B cell (primary cell): ENCODE data around the gene LTO1. TPM values are rescaled to one million over a fixed set of nuclear protein-coding genes. Genes with fewer than 3 reads are reported as not detected.

Experiments used
- ATAC-seq: fragments of 200-7000 bp; cut with Tn5 transposase; one replicate; pipeline ENCODE4 v1.10.0; 2021; ENCODE audit warnings: low read depth, mild to moderate bottlenecking, moderate number of reproducible peaks, moderate library complexity
- CTCF ChIA-PET: fragments of 350-600 bp; sonication (Branson Sonifier 250); formaldehyde crosslinking; loops from one replicate; lab custom pipeline; 2021; ENCODE audit warnings: antibody characterized with exemption, inconsistent platforms; lab: Charles Lee
- POLR2A ChIA-PET: fragments of 350-600 bp; sonication (Branson Sonifier 250); formaldehyde crosslinking; loops from one replicate; lab custom pipeline; 2021; ENCODE audit warnings: antibody characterized with exemption; lab: Charles Lee
- DNase-seq: peaks from one replicate; pipeline ENCODE4 v3.0.0; 2013
- H2AFZ ChIP-seq: 2 replicates; pipeline ENCODE4 v1.6.1; 2012; ENCODE audit warnings: mild to moderate bottlenecking, low read depth, low read length; ENCODE audit not compliant: insufficient read depth, poor library complexity, severe bottlenecking
- H3K27ac ChIP-seq, 2 donors: 1 replicate in 1 of 2; 2 replicates in 1 of 2; pipeline ENCODE4 v1.5.1; 2012 to 2013; ENCODE audit warnings: low read length in 2 of 2, mild to moderate bottlenecking in 2 of 2, moderate library complexity in 1 of 2
- H3K27me3 ChIP-seq, 4 experiments: fragments of 200-600 bp in 1 of 4; sonication (generic) in 1 of 4; replicated peaks in 1 of 4; 1 replicate in 2 of 4; 2 replicates in 2 of 4; pipeline versions ENCODE4 v1.6.1 to v1.7.0; 2013 to 2016; ENCODE audit warnings: low read length in 3 of 4, mild to moderate bottlenecking in 2 of 4, mixed read lengths in 1 of 4, moderate library complexity in 1 of 4; ENCODE audit not compliant: insufficient read depth in 4 of 4, control insufficient read depth in 3 of 4; ENCODE audit errors: control extremely low read depth in 1 of 4
- H3K36me3 ChIP-seq, 2 experiments: replicated peaks in 1 of 2; 1 replicate in 1 of 2; 2 replicates in 1 of 2; pipeline versions ENCODE4 v1.6.1 to v1.7.1; 2013; ENCODE audit warnings: low read length in 1 of 2; ENCODE audit not compliant: insufficient read depth in 2 of 2, control insufficient read depth in 1 of 2; ENCODE audit errors: control extremely low read depth in 1 of 2, extremely low read depth in 1 of 2
- H3K4me1 ChIP-seq, 2 donors: fragments of 200-600 bp in 1 of 2; sonication (generic) in 1 of 2; 1 replicate in 1 of 2; 2 replicates in 1 of 2; pipeline versions ENCODE4 v1.5.1 to v1.6.1; 2013 to 2017; ENCODE audit warnings: low read length in 2 of 2; ENCODE audit not compliant: control insufficient read depth in 2 of 2, insufficient read depth in 2 of 2
- H3K4me2 ChIP-seq: replicated peaks from 2 replicates; pipeline ENCODE3; 2012; ENCODE audit warnings: mild to moderate bottlenecking, low read depth, low read length; ENCODE audit not compliant: poor library complexity, severe bottlenecking
- H3K4me3 ChIP-seq, 5 experiments: fragments of 200-600 bp in 1 of 5; sonication (generic) in 1 of 5; 1 replicate in 3 of 5; 2 replicates in 2 of 5; pipeline versions ENCODE4 v1.5.1 to v1.7.0; 2011 to 2016; ENCODE audit warnings: low read length in 4 of 5, mild to moderate bottlenecking in 4 of 5, low read depth in 2 of 5, control low read depth in 1 of 5, moderate library complexity in 1 of 5; ENCODE audit not compliant: insufficient read depth in 1 of 5; ENCODE audit errors: control extremely low read depth in 1 of 5, extremely low read depth in 1 of 5
- H3K79me2 ChIP-seq: fragments of 200-600 bp; sonication (generic); one replicate; pipeline ENCODE4 v1.6.0; 2016; ENCODE audit warnings: low read length; ENCODE audit not compliant: control insufficient read depth, insufficient read depth
- H3K9ac ChIP-seq: fragments of 200-600 bp; sonication (generic); 2 replicates; pipeline ENCODE4 v1.6.1; 2017; ENCODE audit warnings: mild to moderate bottlenecking, low read length, moderate library complexity
- H3K9me3 ChIP-seq, 3 donors: one replicate each; pipeline versions ENCODE4 v1.6.1 to v1.7.1; 2013; ENCODE audit warnings: low read length in 2 of 3; ENCODE audit not compliant: control insufficient read depth in 2 of 3, insufficient read depth in 1 of 3; ENCODE audit errors: control extremely low read depth in 1 of 3
- H4K20me1 ChIP-seq: 2 replicates; pipeline ENCODE4 v1.6.0; 2012; ENCODE audit warnings: mild to moderate bottlenecking, low read length; ENCODE audit not compliant: insufficient read depth, control insufficient read depth, poor library complexity, severe bottlenecking
- H3K27ac Mint-ChIP-seq: one replicate; pipeline ENCODE4 v1.8.0; 2021; ENCODE audit warnings: mixed read lengths
- H3K27me3 Mint-ChIP-seq: one replicate; pipeline ENCODE4 v1.8.0; 2021; ENCODE audit warnings: mixed read lengths
- H3K4me1 Mint-ChIP-seq: one replicate; pipeline ENCODE4 v1.8.0; 2021; ENCODE audit warnings: mixed read lengths
- H3K4me3 Mint-ChIP-seq: one replicate; pipeline ENCODE4 v1.8.0; 2021; ENCODE audit warnings: mixed read lengths
- H3K9me3 Mint-ChIP-seq: one replicate; pipeline ENCODE4 v1.8.0; 2022; ENCODE audit warnings: mixed read lengths; ENCODE audit not compliant: insufficient read depth
- CTCF ChIP-seq: fragments of 200-600 bp; IDR thresholded peaks from one replicate; pipeline ENCODE4 v1.8.0; 2022; ENCODE audit warnings: antibody characterized with exemption, mild to moderate bottlenecking
- EZH2 ChIP-seq: IDR thresholded peaks from 2 replicates; pipeline ENCODE4 v1.6.1; 2012; ENCODE audit warnings: borderline replicate concordance, low read depth, mild to moderate bottlenecking, moderate library complexity, low read length; ENCODE audit not compliant: insufficient read depth, poor library complexity, severe bottlenecking
- WGBS: methylation state at CpG from one replicate; pipeline ENCODE4 v1.1.5; 2013; ENCODE audit warnings: missing lambda C conversion rate; ENCODE audit not compliant: insufficient coverage; 5-methylcytosine and 5-hydroxymethylcytosine counted together
- intact Hi-C: fragments of 100-400 bp; cut with micrococcal nuclease; formaldehyde crosslinking; loops from one replicate; pipeline ENCODE4 v1.10.0; 2022
- polyA plus RNA-seq: library from polyadenylated mRNA; depleted of rRNA; stranded (reverse); fragments of >200 nt; gene quantifications from 2 replicates; pipeline ENCODE4 v1.2.3, GENCODE V29; 2012
- total RNA-seq, 2 donors: library from RNA; stranded (reverse); fragments of 120-200 nt in 1 of 2; gene quantifications; 1 replicate in 1 of 2; 2 replicates in 1 of 2; pipeline versions ENCODE4 v1.2.3 to v1.2.4, GENCODE V29; 2013 to 2022

Gene LTO1
- total and polyA plus RNA-seq, 2 donors (not counting 1 experiment from before 2014, with no cell fraction given): 44.4 to 68.8 TPM

DNA sequence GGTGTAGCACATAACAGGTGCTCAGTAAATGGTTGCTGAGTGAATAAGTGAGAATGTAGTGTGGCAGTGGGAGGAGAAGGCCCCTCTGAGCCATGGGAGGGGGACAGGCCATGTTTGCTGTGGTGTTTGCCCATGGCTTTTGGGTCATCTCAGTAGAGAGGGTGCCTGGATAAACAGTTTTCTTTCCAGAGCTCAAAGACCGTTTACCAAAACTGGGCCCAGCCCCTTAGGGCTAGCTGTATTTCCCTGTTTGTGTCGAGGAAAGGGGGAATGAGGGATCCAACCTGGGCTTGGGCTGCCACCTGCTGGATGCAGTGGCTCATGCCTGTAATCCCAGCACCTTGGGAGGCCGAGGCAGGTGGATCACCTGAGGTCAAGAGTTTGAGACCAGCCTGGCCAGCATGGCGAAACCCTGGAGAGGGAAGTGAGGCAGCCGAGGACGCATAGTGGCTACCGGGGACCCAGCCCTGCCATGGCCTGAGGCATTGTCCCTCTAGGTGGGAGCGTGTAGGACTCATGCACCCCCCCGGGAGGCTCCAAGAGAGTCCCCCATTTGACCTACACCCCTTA, 8.7 kb upstream of the LTO1 start:
- H3K4me2 ChIP-seq: no peak overlapping the region
- no peaks in the 10 kb centered on the region for H3K36me3 ChIP-seq
- DNase-seq (no peak), ATAC-seq (no peak)
- intact Hi-C loops: no loop called here
- H3K9me3 ChIP-seq: no peaks in the 10 kb centered on the region
- ChIA-PET CTCF (interaction anchor here (0.9 to 3.6 kb wide), 4 partner anchors 8 to 512 kb away, joined by 4 to 16 read pairs (median 6); partner anchors contain the start of gene LTO1), POLR2A (no interaction called here)
- no peak overlapping the region for H3K4me3 ChIP-seq
- Mint-ChIP-seq H3K27ac (no peak overlapping the region), H3K4me3 (no peak overlapping the region), H3K9me3 (no peaks in the 10 kb centered on the region), H3K27me3 (peaks cover 23% of the 10 kb centered on the region), H3K4me1 (peaks cover 7% of the 10 kb centered on the region)
- TF ChIP-seq EZH2 (no peak), CTCF (no peak)
- no peak overlapping the region for H3K9ac ChIP-seq
- no peaks in the 10 kb centered on the region for H4K20me1 ChIP-seq
- H3K27ac ChIP-seq: no peak overlapping the region
- peaks cover 0 to 19% (median 6%) of the 10 kb centered on the region in 4 experiments for H3K27me3 ChIP-seq
- H3K4me1 ChIP-seq: peaks cover 7 to 9% of the 10 kb centered on the region in 2 donors
- H3K79me2 ChIP-seq: no peaks in the 10 kb centered on the region
- WGBS: 71% methylated on average over 9 of the region's 9 CpGs
- H2AFZ ChIP-seq: no peak overlapping the region

GRCh38 chr11:69682681-69683326, 7.7 kb upstream of the LTO1 start:
- H3K27me3 Mint-ChIP-seq: peaks cover 15% of the 10 kb centered on the region
- Histone ChIP-seq H3K27me3 (peaks cover 0 to 19% (median 4%) of the 10 kb centered on the region in 4 experiments), H3K27ac (no peak overlapping the region), H2AFZ (no peak overlapping the region), H3K4me1 (peaks cover 7 to 9% of the 10 kb centered on the region in 2 donors), H3K79me2 (no peaks in the 10 kb centered on the region), H4K20me1 (no peaks in the 10 kb centered on the region), H3K4me2 (no peak overlapping the region), H3K9me3 (no peaks in the 10 kb centered on the region), H3K9ac (no peak overlapping the region), H3K36me3 (no peaks in the 10 kb centered on the region), H3K4me3 (no peak overlapping the region)
- no peaks in the 10 kb centered on the region for H3K9me3 Mint-ChIP-seq
- POLR2A ChIA-PET: no interaction called here
- ATAC-seq (no peak), DNase-seq (no peak)
- no peak overlapping the region for H3K27ac Mint-ChIP-seq
- CTCF ChIA-PET: no interaction called here
- intact Hi-C loops: no loop called here
- TF ChIP-seq EZH2: no peak
- TF ChIP-seq CTCF: no peak
- no peak overlapping the region for H3K4me3 Mint-ChIP-seq
- 88% methylated on average over 4 of the region's 7 CpGs for WGBS
- H3K4me1 Mint-ChIP-seq: peaks cover 7% of the 10 kb centered on the region
